GM21717 (cell line): Measurements from ENCODE around the gene EYA2.
"Not testable (repeated sequence)": the region's sequence is repeated elsewhere in the genome, so short reads cannot be mapped to it uniquely, and the experiment has no call there.

Experiments used
- ATAC-seq: cut with Tn5 transposase; IDR thresholded peaks from one replicate; pipeline ENCODE4 v1.9.1; 2021; ENCODE audit warnings: mild to moderate bottlenecking, moderate library complexity; ENCODE audit not compliant: unreplicated experiment

EYA2 gene

GRCh38 chr20:46951840-46952497 is 57.3 kb downstream of the EYA2 start:
- no peak for ATAC-seq

DNA sequence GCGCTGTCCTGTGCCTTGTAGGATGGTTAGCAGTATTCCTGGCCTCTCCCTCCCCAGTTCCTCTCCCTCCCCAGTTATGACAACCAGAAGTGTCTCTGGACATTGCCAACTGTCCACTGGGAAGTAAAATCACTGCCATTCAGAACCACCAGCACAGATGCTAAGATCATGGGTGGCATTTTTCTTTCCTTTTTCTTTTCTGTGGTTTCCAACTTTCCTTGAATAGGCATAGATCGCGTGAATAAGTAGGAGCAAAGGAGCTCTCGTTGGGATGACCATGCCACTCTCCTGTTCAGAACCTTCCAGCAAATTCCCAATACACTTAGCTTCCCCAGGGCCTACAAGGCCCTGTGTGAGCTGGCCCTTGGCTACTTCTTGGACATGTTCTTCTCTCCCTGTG is 59.0 kb downstream of the EYA2 start:
- no peak for ATAC-seq

GRCh38 chr20:46954490-46955038 is 59.9 kb downstream of the EYA2 start:
- no peak for ATAC-seq

DNA sequence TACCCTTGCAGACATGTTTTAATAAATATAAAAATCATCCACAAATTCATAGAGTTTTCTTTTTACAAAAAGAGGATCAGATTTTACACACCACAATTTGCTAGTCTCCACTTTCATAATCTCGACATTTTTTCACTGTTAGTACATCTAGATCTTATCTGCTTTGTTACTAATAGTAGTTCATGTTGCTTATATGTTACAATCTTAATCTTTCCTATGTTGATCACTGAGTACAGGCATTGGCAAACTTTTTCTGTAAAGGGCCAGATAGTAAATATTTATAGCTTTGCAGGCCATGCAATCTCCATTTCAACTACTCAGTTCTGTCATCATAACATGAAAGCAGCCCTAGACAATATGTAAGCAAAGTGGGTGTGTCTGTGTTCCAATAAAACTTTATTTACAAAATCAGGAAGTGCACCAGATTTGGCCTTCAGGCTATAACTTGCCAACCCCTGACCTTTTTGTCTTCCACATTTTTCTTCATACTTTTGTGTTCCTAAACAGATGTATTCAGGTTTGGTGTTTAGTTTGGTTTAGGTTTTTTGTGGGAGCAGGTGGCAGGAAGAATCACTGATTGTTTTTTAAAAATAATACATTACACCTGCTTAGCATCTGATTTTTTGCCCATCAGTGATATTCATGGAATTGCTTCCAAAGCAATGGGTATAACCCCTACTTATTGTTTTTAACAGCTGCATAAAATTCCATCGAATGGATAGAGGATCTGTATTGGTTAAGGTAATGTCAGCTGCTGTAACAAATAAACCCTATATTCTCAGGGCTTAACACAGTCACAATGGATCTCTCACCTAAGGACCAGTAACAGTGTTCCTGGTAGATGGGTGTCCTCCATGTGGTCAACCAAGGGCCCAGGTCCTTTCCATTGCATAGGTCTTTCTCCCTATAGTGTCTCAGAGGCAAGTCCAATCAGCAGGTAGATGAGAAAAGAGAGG is 61.2 kb downstream of the EYA2 start:
- ATAC-seq, result no peak

DNA sequence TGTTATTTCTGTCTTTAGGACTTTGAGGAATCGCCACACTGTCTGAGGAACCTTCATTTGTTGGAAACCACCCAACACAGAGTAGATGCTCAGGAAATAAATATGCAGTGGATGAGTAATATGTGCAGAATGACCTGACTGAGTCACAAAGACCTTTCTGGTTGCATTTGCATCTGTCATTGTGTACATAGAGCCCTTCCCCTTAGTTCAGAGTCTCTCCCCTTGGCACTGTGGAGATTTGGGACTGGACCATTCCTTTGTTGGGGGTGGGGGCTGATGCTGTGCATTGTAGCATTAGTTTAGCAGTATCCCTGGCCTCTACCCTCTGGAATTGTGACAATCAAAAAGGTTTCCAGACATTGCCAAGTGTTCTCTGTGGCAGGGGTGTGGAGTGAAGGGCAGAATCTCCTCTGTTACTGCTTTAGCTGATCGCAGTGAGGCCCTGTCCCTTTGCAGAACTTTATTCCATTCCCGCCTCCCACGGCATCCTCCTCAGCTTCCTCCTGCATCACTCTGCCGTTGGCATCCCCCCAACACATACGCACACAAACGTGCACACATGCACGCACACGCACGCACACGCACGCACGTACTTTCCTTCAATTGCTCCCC is 64.5 kb downstream of the EYA2 start:
- ATAC-seq, result no peak

DNA sequence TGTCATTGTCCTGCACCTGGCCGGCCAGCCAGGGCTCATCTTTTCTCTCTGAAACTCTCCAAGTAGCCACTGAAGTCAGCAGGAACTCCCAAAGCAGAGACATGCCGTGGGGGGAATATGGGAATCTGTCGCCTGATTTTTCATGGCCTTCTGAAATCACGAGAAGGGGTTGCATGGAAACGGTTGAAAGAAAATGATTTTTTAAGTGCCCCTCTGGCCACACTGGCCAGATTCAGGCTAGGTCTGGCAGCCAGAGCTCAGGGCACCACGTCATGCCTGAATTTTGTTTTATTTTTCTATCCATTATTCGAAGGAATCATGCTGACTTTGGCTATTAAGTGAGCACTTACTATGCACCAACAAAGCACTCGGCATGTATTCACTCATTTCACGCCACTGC is 65.2 kb downstream of the EYA2 start:
- ATAC-seq, result no peak

GRCh38 chr20:46960536-46960935 is 65.9 kb downstream of the EYA2 start:
- no peak for ATAC-seq

GRCh38 chr20:46961968-46962367 is 67.3 kb downstream of the EYA2 start:
- not testable (repeated sequence) for ATAC-seq

- ATAC-seq, result no peak
Measured at GRCh38 chr20:46962452-46963195, 68.0 kb downstream of the EYA2 start.

DNA sequence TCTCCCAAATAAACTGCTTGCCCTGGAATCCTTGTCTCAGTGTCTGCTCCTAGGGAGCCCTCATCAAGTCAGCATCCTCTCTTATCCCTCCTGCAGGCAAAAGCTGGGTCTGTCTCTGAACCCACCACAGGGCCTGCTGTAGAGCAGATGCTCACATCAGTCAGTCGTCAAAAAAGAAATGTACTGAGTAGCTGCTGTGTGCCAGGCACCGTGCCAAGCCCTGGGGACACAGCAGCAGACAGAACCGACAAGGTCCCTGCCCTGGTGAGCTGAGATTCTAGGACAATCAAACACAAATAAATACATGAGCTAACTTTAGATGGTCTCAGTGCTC is 68.5 kb downstream of the EYA2 start:
- ATAC-seq, result no peak

DNA sequence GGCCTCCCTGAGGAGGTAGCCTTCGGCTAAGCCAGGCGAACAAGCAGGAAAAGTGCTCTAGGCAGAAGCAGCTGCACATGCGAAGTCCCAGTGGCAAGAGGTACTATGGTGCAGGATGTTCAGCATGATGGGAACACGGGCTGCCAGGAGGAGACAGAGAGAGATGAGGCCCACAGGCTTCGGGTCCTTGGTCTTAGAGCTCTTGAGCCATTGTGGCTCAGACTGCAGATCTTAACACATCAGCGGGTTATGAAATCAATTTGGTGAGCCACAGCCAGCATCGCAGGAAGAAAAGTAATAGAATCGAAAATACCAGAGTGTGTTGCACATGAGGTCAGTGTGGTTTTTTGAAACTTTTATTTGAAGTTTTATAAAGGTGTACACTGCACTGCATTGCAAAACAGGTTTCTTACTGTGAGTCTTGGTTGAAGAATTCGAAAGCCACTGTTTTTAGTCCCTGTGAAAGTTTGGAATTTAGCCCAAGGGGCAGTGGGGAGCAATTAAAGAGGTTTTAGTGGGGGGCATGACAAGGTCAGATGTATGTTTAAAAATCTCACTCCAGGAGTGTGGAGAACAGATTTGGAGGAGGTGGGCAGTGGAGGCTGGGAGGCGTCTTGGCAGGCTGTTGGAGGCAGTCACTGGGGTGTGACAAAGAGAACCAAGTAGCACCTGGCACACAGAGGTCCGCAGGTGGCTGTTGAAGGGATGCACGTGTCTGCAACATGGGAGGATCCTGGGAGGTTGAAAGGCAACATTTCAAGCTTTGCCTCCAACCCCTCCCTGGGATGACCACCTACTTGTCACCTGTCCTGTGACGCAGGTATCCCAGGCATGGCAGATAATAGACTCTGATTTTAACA is 69.3 kb downstream of the EYA2 start:
- ATAC-seq, result no peak

DNA sequence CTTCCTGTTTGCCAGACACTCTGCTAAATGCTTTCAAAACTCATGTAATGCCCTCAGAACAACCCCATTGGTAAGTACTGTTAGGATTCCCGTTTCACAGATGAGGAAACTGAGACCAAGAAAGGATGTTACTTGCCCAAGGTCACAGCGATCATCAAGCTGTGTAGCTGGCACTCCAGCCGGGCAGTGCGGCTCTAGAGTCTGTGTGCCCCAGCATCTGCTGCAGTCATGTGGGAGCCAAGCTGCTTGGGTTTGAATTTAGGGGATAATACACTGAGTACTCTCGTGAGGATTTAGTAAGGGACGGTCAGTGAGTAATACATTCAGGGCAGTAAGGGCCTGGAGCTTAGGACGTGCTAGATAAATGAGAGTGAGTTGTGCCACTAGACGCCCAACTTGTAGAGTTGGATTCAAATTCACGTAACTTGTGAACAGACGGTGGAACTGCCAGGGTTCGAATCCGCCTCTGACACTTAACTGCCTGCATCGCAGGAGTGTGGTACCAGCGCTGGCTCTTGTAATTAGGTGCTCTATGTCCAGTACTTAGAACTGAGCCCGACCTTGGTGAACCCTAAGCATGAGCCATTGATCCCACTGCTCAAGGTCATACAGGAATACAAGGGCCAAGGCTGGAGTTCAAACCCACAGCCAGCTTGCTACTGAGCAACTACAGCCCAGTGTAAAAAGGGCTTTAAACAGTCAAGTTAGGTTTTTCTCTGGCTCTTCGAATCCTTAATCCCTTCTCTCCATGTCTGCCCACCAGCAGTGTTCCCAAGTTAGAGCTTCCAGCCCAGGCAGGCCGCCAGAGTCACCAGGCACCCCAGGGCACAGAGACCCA is 70.2 kb downstream of the EYA2 start:
- ATAC-seq, result no peak

GRCh38 chr20:46965477-46965876 is 70.8 kb downstream of the EYA2 start:
- no peak for ATAC-seq

- ATAC-seq, result no peak
Measured at GRCh38 chr20:46967646-46968045, 73.0 kb downstream of the EYA2 start.

GRCh38 chr20:46970937-46971630 is 76.4 kb downstream of the EYA2 start:
- no peak for ATAC-seq

DNA sequence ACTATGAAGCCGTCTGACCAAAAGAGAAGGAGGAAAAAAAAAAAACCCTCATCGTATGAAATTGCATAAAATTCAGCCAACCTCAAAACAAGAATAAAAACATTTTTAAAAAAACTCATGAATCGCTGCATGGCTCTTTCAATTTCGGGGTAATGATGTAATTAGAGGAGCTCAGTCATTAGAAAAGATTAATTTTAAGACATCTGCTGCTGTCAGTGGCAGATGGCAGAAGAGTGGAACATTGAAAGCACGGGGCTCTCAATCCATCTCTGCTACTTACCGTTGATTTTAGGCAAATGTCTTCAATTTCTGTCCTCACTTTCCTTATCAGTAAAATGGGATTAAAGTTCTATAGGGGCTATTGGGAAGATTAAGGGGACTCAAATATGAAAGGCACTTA is 79.1 kb downstream of the EYA2 start:
- no peak for ATAC-seq

- ATAC-seq, result no peak
Measured at GRCh38 chr20:46974669-46975434, 80.2 kb downstream of the EYA2 start.

- ATAC-seq, result no peak
Measured at GRCh38 chr20:46975976-46976375, 81.3 kb downstream of the EYA2 start.
